ENCODE data around the gene TAGLN.

The TAGLN gene

GRCh38 chr11:117217141-117218084 lies 18.2 kb downstream of the TAGLN start:
- no peak for DNase-seq

DNA sequence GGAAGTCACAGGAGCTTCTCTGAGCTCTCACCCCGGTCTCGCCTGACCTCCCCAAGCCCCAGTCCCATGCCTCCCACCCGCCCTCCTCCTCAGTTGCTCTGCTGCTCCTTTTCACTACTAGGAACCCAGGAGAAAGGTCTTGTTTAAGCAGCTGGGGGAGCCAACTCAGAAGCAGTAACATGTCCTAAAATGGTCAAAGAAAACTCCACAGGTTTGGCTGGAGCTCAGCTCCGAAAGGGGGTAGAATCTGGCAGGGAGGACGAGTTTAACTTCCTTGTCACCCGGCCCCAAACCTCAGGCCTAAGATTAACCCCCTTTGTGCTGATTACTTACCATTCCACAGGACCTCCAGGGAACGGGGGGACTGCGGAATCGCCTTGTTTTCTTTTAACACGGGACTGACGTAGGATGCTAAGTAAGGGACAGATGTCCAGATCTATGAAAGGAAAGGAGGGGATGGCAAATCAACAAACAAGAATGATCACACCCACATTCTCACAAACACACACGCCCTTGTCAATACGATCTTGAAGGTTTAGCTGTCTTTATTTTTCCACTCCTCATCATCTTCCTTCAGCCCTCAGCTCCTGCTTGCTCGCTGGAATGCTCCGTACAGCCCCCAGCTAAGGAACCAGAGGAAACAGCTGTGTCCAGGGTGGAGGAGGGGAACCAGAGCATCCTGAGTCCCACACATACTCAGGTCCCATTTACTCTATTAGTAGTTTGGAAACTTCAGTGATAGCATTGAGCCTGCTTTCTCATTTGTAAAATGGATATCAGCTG lies 19.2 kb downstream of the TAGLN start:
- DNase-seq, result no peak

DNA sequence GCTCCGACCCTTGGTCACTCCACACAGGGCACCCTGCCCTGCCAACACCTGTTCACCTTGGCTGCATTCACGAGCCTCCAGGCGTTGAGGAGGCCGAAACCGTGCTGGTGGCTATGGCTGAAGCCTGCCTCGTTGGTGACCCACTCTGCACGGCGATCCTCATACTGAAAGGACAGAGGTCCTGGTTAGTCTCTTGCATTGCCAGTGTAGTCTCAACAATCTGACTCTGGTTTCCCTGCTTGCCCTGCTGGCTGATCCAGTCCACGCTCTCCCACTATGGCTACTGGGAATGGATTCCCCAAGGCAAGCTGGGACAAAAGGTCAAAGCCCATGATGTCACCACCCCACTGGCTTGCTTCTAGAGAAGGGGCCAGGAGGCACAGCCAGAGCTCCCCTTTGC lies 19.8 kb downstream of the TAGLN start:
- no peak for DNase-seq

DNA sequence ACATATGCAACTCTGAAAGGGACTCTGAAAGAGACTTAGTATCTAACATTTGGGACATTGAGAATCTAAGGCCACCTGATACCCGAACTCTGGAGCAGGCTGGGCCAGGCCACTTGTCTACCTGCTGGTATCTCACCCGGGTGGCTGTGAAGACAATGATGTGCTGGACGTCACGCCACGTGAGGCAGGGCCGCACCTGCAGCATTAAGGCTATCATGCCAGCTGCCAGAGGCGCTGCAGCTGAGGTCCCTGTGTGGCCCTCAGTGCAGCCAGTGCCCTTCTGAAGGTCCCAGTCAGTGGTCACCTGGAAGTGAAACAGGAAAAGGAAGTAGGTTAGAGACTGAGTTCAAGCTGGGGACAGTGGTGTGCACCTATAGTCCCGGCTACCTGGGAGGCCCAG lies 20.3 kb downstream of the TAGLN start:
- no peak for DNase-seq

GRCh38 chr11:117219995-117220394 lies 20.8 kb downstream of the TAGLN start:
- no peak for DNase-seq

DNA sequence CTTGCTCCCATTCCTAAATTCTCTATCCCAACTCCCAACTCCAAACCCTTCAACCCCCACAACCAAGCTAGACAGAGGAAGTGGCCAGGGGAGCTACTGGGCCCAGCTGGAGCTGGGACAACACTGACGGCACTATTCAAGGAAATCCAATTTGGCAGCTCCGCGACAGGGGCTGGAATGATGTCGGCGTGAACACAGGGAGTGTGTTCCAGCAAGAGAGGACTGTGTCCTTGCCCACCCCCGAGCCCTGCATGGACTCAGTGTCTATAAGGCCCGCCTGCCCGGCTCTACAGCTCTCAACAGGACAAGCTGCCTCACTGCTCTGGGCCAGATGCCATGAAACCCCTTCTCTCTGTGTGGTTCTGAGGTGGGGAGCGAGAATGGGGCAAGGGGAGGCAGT lies 21.4 kb downstream of the TAGLN start:
- no peak for DNase-seq

DNA sequence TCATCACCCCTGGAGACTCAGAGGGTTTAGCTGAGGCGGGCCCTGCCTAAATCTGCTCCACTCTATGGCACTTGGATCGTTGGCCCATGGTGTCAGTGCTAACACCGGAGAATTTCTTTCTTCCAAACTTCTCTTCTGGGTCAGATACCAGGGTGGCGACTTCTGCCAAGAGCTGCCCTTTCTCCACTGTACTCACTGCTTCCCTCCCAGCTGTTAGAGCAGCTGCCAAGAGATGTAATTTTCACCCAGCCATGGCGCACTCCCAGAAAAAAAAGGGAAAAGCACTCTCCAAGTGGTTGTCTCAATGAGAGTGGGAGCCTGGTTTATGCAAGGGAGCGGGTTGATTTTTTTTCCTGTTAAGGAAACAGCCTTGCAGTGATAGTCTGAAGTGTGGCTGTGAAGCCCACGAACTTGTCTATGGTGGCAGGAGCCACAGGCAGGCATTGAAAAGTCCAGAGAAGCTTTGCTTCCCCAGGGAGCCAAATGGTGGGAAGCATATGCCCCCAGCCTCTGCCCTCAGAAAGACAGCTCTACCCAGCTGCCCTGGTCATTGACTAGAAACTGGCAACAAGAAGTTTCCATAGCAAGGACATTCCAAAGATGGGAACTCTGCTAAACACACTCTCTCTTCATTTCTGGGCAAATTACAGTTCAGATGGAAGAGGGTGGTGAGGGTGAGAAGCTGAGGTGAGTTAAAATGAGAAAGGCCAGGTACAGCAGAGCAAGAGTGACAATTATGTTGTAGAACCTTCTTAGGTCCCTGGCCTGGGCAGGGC lies 22.0 kb downstream of the TAGLN start:
- no peak for DNase-seq

- DNase-seq, result no peak
These were observed 22.8 kb downstream of the TAGLN start for GRCh38 chr11:117221775-117222517.

GRCh38 chr11:117222991-117223740 lies 24.0 kb downstream of the TAGLN start:
- no peak for DNase-seq

GRCh38 chr11:117223741-117224689 lies 24.8 kb downstream of the TAGLN start:
- DNase-seq, result no peak

DNA sequence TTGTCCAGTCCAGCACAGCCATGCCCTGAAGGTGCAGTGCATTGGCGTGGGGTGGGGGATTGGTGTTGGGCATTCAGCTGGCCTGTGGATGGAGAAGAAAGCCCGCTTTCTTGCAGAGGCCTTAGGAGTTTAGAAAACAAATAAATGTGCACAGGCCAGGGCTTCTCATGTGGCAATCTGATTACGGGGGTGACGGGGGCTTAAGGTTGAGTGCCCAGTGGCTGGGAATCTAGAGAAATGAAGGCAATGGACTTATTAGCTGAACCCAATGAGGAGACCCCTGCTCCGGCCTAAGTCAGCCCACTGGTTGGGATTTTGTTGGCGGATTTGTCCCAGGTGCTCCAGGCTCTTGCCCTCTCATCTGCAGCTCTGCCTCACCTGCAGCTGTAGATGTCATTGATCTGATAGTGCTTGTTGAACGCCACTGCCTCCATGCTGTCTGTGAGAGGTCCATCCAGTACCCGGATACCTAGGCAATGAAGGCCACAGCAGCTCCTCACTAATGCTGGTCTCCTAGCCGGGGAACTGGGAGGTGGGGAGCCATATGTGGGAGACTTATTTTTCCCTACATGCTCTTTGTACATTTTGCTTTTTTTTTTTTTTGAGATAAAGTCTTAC lies 26.5 kb downstream of the TAGLN start:
- no peak for DNase-seq

DNA sequence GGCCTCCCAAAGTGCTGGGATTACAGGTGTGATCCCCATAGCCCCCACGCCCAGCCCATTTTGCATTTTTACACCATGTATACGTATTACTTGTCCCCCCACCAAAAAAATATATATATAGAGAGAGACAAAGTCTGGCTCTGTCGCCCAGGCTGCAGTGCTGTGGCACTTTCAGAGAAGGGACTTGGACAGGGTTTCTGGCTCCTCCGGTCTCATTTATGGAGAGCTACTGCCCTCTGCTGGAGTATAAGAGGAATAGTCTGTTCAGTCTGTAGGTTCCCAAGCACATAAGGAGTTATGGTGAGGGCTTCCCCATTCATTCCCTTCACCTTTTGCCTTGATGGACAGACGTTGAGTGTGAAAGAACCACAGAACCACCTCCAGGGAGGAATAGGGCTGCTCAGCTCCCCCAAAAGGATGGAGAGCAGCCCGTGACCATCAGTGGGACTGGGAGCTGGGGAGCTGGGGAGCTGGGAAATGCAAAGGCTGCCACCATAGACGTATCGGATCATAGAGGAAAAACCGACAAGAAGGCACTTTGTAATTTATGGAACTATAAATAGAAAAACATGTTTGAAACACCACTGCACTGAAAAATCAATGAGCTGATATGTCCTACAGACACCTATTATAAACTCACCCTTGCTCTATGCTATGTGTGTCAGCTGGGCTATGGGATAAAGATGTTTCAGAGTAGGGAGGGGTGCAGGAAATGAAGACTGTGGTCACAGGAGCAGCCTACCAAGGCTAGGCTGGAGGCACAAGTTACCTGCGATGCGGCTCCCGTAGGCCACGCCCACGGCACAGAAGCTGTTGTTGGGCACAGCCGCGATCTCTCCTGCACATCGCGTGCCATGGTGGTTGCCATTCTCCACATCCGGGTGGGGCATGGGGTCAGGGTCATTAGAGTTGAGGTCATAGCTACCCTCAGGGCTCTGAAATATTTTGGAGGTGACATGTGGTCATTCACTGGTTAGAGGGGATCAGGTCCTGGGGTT lies 27.5 kb downstream of the TAGLN start:
- peak; percentile 24 for DNase-seq

- DNase-seq, result no peak
These were observed 28.9 kb downstream of the TAGLN start for GRCh38 chr11:117228091-117228490.

DNA sequence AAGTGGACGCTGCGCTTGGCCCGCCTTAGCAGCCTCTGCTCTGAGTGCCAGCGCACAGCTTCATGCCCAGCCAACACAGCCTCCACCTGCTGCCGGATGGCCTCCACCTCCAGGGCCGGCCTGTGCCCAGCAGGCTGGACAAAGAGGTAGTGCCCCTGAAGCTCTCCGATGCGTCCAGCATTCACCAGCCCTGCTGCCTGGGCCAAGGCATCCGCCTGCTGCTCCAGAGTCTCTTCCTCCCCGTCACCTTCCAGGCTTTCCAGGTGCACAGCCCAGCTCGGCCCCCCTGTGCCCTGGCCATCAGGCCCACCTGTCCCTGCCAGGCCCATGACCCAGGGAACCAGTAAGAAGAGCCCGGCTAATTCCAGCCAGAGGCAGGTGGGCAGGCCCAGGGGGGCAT lies 30.2 kb downstream of the TAGLN start:
- no peak for DNase-seq

DNA sequence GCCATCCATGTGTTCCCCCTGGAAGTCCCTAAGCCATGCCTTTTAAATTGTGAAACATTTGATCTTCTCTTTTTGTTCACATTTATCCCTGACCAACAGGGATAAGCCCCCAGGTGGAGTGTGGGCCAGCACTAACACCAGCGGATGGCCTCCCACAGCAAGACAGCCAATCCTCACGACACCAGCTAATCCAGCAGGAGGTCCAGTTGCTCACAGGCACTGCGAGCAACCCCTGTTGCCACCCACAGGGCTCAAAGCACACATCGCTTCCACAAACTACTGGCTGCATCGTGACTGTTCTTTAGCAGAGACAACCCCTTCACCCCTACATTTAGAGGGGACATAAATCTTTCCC lies 30.7 kb downstream of the TAGLN start:
- no peak for DNase-seq

GRCh38 chr11:117230286-117230961 lies 31.3 kb downstream of the TAGLN start:
- no peak for DNase-seq

DNA sequence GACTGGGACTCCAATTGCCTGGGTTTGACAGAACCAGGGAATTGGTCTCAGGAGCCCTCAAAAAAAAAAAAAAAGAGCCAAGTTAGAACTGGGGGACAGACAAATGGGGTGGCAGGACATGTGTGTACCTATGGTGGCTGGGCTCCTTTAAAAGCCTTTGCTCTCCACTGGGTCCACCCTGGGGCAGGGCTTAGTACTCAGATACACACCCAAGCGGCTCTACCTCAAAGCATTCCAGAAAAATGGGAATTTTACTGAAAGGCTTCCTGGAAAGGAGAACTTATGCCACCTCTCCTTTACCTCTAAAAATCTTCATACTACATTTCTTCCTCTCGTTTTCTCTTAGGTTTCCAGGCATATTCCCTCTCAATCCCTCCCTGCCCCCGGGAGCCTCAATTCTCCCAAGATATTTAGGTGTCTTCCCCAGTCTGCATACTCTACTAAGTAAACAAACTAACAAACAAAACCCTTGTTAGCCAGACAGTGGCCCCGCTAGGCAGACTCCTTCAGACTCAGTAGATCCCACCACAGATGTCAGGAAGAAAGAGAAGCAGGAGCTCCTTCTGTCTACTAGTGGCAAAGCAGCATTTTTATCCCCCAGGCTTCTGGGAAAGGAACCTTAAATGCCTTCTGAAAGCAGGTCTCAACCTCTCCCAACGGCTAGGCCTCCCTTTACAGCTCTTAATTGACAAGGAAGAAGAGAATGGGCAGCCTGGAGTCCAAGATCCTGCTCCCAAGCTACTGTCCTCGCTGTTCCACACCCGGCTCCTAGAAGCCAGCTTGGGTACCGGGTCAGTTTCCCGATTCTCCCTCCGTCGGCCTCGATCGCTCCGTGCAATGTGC lies 32.0 kb downstream of the TAGLN start:
- DNase-seq, result no peak

- DNase-seq, result no peak
These were observed 32.6 kb downstream of the TAGLN start, which contains the start of gene PCSK7 for GRCh38 chr11:117231842-117232091. Gene PCSK7, minus strand, starts transcription at chr11:117232073. Its CDS starts 2,229 bp downstream, at chr11:117229844.
